Measurements from ENCODE around the gene RPP30.
"Not testable (repeated sequence)": the region's sequence is repeated elsewhere in the genome, so short reads cannot be mapped to it uniquely, and the experiment has no call there.

Gene RPP30

DNA sequence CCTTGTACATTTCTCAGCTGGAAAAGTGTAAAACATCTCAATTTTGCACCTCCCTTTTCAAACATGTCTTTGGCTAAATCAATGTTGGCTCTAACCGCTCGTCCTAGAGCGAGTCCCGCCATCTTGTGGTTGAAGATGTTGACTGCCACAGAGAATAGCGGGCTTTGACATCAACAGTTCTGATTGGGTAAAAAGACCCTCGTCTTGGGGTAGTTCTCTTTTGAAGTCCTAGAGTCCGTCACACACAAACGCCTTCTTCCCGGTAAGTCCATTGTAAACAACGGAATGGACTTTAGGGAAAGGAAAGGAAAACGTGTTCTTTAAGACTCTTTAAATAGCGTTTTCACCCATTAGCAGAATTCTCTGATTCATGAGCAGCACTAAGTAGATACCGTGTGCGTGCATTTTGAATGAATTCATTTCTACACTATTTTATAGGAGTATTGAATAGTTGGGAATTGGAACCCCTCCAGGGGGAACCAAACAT, 452 bp upstream of the RPP30 start:
- peak; percentile 14 for DNase-seq (ENCODE audit: low read depth)

DNA sequence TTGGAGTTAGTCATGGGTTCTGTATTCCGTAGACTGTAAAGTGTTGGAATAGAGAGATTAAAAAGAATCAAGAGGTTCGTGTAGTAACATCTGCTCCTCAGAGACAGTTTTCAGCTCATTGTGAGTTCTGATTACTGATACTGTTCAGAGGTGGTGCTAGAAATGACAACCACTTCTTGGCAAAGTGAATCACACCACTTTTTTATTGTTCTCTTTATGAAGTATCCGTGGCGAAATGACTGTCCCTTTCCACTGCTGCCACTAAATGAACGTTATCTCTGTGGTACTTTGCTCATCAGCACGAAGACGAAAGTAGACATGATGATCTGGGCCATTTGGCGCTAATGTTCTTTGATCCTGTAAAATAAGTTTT, 860 bp downstream of the RPP30 start:
- DNase-seq (ENCODE audit: low read depth), result no peak

GRCh38 chr10:90879062-90879461, 7.3 kb downstream of the RPP30 start:
- no peak for DNase-seq (ENCODE audit: low read depth)

GRCh38 chr10:90880059-90880719, 8.4 kb downstream of the RPP30 start:
- not testable (repeated sequence) for DNase-seq (ENCODE audit: low read depth)

- no peak for DNase-seq (ENCODE audit: low read depth)
Observed at GRCh38 chr10:90884431-90884830, 12.7 kb downstream of the RPP30 start.

GRCh38 chr10:90885176-90885575, 13.4 kb downstream of the RPP30 start:
- no peak for DNase-seq (ENCODE audit: low read depth)

- DNase-seq (ENCODE audit: low read depth), result no peak
Observed at GRCh38 chr10:90887555-90887954, 15.8 kb downstream of the RPP30 start.

- DNase-seq (ENCODE audit: low read depth), result no peak
Observed at GRCh38 chr10:90888387-90888786, 16.6 kb downstream of the RPP30 start.

DNA sequence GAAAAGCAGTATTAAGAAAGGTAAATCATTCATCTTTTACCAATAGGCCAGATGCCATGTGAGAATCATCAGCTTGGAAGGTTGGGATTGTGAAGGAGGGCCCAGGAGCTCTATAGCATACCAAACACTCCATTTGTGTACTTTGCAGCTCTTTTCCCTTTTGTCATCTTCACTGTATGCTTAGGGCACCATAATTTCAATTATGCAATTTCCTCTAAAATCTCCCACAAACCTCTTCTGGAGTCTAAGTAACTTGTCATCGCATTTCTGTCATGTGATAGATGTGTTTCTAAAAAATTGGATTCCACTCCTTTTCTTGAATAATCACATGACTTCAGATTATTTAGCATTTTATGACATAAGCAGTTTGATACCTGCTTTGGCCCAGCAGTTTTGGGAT, 17.9 kb downstream of the RPP30 start:
- no peak for DNase-seq (ENCODE audit: low read depth)

- no peak for DNase-seq (ENCODE audit: low read depth)
Observed at GRCh38 chr10:90890347-90890746, 18.6 kb downstream of the RPP30 start.

DNA sequence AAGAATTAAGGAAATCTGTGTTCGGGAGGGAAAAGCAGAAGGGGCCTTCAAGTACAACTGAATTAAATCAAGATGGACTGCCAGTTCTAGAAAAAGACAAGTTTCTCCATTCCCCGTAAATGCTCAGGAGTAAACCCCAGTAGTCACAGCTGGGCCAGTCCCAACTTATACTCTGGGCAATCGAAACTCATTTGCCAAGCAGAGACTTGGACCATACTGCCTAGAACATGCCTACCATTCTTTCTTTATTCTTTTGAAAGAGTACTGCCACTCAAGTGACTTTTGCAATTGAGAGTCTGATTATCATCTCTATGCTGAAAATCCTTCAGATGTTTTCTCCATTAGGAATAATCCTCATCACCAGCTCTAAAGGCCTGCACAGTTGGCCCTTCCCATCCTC, 21.4 kb downstream of the RPP30 start:
- no peak for DNase-seq (ENCODE audit: low read depth)

DNA sequence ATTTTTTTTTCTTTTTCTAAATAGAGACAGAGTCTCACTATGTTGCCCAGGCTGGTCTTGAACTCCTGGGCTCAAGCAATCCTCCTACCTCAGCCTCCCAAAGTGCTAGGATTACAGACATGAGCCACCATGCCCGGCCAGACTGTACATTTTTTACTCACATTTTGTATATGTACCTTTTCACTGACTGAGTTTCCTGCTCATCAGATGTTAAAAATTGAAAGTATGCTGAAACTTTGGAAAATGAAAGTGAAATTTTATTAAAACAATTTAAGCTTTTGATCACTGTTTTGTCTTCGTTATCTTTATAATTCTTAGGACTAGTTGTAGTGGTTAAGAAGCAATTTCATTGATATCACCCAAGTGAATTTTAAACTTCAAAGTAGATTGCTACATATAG, 25.1 kb downstream of the RPP30 start:
- DNase-seq (ENCODE audit: low read depth), result not testable (repeated sequence)

DNA sequence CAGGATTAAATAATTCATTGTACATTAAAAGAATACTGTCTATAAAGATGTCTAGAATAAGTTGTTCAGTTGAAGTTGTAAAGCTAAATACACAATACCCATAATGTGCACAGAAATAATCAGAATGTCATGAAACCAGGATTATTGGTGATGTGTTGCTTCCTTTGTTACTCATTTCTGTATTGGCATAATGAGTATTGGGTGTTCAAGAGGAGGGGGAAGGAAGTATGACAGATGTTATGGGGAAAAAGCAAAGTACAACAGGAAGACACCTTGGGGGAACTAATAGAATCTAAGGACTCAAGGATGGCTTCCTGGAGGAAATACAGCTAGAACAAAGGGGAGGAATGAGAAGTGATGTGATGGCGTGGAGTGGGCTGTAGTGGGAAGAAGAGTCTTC, 34.2 kb downstream of the RPP30 start:
- no peak for DNase-seq (ENCODE audit: low read depth)

DNA sequence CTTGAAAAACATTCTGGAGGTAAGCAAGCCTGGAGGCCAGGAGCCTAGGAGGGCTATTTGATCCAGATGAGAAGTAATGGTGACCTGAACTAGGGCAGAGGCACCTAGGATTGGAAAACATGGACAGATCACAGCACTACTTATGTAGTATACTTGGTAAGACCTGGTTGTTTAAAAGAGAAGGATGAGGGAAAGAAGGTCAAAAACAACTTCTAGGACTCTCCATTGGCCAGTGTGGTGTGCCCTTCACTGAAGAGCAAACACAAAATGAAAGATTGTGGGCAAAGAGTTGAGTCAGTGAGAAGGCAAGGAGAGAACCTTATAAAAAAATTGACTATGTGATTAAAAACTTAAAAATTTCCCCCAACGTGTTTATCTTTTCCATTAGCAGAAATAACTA, 34.8 kb downstream of the RPP30 start:
- no peak for DNase-seq (ENCODE audit: low read depth)

DNA sequence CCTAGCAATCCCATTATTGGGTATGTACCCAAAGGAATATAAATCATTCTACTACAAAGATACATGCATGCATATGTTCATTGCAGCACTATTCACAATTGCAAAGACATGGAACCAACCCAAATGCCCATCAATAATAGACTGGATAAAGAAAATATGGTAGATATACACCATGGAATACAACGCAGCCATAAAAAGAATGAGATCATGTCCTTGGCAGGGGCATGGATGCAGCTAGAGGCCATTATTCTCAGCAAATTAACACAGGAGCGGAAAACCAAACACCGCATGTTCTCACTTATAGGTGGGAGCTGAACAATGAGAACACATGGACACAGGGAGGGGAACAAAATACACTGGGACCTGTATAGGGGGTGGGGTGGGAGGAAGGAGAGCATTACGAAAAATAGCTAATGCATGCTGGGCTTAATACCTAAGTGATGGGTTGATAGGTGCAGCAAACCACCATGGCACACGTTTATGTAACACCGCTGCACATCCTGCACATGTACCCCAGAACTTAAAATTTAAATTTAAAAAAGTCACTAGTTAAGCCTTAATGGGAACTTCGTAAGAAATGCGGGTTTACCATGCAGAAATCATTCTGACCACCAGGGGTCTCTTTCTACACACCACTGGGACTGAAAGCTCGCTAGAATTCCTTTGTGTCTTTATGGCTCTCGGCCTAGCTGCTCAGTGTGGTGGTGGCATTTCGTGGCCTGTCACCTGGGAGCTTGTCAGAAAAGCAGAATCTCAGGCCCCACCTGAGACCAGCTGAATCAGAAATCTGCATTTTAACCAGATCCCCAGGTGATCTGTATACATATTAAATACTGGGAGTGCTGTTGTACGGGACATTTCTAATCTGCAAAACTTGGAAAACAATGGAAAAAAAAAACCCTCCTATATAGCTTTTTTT, 39.6 kb downstream of the RPP30 start:
- peak; percentile 22 for DNase-seq (ENCODE audit: low read depth)

DNA sequence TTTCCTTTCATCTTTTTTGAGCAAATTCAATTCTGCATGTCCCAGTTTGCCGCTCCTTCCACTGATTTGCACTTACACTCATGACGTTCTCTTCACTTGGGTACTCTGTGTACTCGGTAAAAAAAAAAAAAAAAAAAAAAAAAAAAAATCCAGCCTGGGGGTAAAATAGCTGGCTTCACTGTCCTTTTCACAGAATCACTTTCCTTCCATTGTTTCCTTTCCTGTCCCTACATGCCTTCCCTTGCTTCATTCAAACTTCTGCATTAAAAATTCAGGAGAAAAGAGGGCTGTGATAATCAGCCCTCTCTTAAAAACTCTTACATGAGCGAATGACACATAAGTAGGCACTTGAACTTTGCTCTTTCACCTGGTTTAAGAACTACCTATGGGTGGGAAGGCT, 40.4 kb downstream of the RPP30 start:
- DNase-seq (ENCODE audit: low read depth), result no peak

DNA sequence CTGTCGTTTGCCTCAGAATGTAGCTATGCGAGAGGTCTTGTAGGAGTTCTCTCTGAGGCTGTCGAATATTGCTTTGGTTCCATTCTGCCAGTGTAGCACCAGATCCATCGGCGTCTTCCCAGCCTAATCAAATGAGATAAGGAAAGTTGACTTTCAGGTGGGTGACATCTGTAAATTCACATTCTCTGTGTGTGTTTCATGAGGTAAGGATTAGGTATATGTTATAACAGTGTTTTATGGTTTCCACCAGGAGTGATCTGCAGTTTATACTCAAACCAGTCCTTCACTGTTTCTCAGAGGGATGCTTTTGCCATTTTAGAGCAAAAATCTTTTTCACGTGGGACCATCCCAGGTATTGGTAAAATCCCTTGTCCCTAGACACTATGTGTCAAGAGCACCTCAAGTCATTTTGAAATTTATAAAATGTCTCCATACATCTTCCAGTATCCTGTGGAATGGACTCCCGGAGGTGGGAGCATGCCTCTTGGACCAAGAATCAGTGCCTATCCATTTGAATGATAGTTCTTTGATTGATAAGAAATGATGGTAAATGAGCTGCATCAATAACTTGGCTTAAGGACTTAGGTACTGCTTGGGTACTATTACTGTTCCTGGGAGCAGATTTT, 41.2 kb downstream of the RPP30 start:
- no peak for DNase-seq (ENCODE audit: low read depth)

GRCh38 chr10:90913774-90914420, 42.1 kb downstream of the RPP30 start:
- no peak for DNase-seq (ENCODE audit: low read depth)

GRCh38 chr10:90914992-90915765, 43.4 kb downstream of the RPP30 start:
- no peak for DNase-seq (ENCODE audit: low read depth)

DNA sequence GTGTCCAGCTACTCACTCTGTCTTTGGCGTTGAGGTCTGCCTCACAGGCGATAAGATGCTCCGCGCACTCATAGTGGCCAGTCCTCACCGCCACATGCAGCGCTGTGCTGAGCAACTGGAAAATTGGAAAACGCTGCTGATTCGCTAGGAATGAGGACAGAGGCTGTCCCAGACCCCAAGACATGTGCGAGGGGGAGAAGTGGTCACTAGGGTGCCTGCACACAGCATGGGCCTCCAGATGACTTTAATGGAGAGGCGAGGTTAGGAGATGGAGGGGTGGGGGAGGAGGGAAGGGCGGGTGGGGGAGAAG, 43.9 kb downstream of the RPP30 start:
- DNase-seq (ENCODE audit: low read depth), result no peak

GRCh38 chr10:90916392-90917237, 44.8 kb downstream of the RPP30 start:
- no peak for DNase-seq (ENCODE audit: low read depth)

All from T follicular helper cell (primary cell).